Measurements from ENCODE around the gene ESAM.
A peak's percentile ranks its signal among the peaks of the same experiment; 100 is the strongest.

The ESAM gene

DNA sequence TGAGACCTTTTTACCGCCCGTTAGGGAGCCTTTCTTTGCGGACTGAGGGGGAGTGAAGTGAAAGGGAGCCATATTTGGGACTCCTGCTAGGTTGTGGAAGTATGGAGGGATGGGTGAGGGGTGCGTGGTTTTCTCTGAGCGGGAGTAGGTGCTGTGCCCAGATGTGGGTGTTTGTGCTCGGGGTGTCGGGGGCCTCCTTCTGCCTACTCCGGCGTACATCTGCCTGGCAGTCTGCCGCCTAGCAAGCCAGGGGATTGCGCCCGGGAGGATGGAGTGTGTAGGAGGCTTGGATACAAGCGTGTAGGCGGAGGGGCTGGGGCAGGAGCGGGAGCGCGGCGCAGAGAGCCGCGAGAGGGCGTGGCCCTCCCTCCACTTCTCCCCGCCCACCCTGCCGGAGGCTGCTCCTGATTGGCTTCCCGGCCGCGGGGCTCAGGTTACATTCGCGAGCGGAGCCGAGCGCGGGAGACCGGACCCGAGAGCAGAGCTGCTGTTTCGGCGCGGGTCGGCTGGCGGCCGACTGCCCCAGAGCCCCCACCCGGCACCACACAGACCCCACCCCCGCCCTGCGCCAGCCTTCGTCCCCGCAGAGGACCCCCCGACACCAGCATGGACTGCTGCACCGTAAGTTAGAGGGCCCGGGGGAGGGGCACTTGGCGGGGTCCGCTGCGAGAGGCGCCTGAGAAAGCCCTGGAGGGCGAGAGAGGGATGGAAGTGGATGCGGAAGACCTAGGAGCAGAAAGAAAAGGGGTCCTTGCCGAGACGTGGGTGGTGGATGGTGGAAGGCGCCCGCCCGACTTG lies 22.4 kb downstream of the ESAM start, which contains the start of gene NRGN:
Gene NRGN (plus strand): TSS at position 464 of the 798 bp plus-strand sequence. CDS start 143 bp downstream, at position 607.
- Histone ChIP-seq H3K9me3 (no peaks in the 10 kb centered on the region), H3K36me3 (peaks cover 5% of the 10 kb centered on the region; the same call in 1 of the 2 replicates), H3K4me3 (peak within 1 kb of the TSS; percentile 71), H3K27ac (no peak within 1 kb of the TSS), H3K4me1 (peaks cover 43% of the 10 kb centered on the region), H3K27me3 (no peaks in the 10 kb centered on the region), H4K20me1 (peaks cover 31% of the 10 kb centered on the region; the same call in 1 of the 2 replicates), H3K9ac (peak within 1 kb of the TSS; percentile 58), H3K4me2 (peak within 1 kb of the TSS; percentile 98)
- TF ChIP-seq Cebpa-rat (IDR thresholded peaks at IDR 0.05) = no peak

DNA sequence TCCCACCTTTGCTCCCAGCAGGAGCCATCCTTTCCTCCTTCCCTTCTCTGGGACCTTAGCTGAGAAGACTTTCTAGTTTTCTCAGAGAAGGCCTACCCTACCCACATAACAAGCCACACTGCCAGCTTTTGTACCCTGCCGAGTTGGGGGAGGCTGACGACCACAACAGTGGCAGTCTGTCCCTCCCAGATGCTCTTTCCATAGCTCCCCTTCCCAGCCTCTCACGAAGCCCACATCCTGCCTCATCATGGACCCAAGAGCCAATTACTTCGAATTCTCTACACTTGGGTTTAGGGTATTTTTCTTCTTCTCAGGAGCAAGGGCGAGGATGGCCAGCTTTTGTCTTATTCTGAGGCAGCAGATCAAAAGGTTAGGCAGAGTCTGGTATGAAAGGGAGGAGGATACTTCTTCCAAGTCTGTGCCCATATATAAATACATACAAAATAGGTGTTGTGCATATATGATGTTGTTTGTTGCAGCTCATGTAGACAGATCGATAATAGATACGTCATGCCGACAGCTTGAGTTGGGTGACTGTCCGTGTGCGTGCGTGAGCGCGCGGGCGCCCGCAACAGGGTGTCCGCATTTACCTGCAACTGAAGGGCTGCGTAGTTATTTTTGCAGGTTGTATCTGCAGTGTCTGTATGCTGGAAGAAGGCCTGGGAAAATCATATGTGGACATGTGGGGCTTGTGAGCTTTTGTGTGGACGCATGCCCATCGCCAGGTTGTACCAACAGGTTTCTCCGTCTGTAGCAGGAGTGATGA lies 23.2 kb downstream of the ESAM start:
- Histone ChIP-seq H3K36me3 (peaks cover 5% of the 10 kb centered on the region; the same call in 1 of the 2 replicates), H3K27me3 (no peaks in the 10 kb centered on the region), H3K4me1 (peaks cover 43% of the 10 kb centered on the region), H3K4me3 (no peak overlapping the region), H3K9me3 (no peaks in the 10 kb centered on the region), H3K9ac (no peak overlapping the region), H3K4me2 (peak overlapping the region; percentile 98), H4K20me1 (peaks cover 30% of the 10 kb centered on the region; the same call in 1 of the 2 replicates), H3K27ac (no peak overlapping the region)
- no peak for TF ChIP-seq Cebpa-rat (IDR thresholded peaks at IDR 0.05)

DNA sequence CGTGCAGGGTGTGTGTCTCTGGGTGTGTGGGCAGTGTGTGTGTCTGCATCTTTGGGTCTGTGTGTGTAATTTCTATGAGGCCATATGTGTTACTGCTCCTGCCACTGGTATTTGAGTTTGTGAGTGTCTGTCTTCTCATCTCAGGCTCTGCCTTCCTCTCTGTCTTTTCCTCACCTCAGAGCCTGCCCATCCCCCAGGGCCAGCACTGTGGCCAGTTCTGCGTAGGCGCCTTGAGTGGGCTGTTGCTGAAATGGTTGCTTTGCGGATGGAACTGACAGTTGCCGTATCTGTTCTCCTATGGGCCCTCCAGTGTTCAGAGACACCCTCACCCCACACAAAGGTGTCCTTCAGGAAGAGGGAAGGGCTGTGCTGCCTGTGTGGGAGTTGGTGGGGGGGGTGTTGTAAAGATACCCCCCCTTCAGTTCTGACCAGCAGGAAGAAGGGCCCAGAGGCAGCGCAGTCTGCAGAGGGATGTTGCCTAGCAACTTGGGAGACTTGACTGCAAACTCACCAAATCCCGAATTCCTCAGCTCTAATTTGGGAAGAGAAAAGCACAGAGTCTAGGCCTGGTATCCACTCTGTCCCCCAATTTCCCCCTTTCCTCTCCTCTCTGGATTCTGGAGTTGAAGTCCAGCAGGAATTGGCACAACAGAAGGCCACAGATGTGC lies 24.3 kb downstream of the ESAM start:
- H3K27me3 ChIP-seq = no peaks in the 10 kb centered on the region
- H3K27ac ChIP-seq = no peak overlapping the region
- no peaks in the 10 kb centered on the region for H3K9me3 ChIP-seq

DNA sequence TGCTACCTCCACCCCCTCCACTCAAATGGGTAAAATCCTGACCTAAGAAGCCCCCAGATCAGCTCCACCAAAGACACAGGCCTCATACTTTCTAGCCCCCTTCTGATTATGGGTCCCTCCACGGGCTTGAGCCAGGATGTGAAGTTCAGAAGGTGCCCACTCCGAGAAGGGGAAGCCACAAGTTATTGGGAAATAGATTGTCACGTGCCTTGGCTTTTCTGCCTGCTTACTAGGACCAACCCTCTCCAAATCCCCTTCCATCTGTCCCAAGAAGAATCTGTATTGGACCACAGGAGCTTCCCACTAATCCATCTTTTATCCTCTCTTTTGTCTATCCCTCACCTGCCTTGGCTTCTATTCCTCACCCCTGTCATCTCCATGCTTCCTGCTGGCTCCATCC lies 25.4 kb downstream of the ESAM start:
- no peaks in the 10 kb centered on the region for H3K9me3 ChIP-seq
- no peaks in the 10 kb centered on the region for H3K27me3 ChIP-seq
- 0 out of 2 replicates have a peak overlapping the region, but pooled peaks have one; percentile 6 for H3K9ac ChIP-seq
- H3K4me1 ChIP-seq = peaks cover 41% of the 10 kb centered on the region
- TF ChIP-seq Cebpa-rat (IDR thresholded peaks at IDR 0.05) = 0 out of 2 replicates have a peak, but pooled peaks have one; percentile 53
- H3K36me3 ChIP-seq = no peaks in the 10 kb centered on the region
- H4K20me1 ChIP-seq = 0 out of 2 replicates have a peak, but pooled peaks cover 13% of the 10 kb centered on the region
- H3K27ac ChIP-seq = no peak overlapping the region
- peak overlapping the region; percentile 70 for H3K4me2 ChIP-seq
- H3K4me3 ChIP-seq = no peak overlapping the region

More for the DNA sequence above, 24.3 kb downstream of the ESAM start:
- Histone ChIP-seq H3K9ac (no peak overlapping the region), H3K4me3 (no peak overlapping the region), H3K4me2 (peak overlapping the region; percentile 70; the same call in 1 of the 2 replicates), H3K4me1 (peaks cover 43% of the 10 kb centered on the region), H3K36me3 (peaks cover 2% of the 10 kb centered on the region; the same call in 1 of the 2 replicates), H4K20me1 (peaks cover 19% of the 10 kb centered on the region; the same call in 1 of the 2 replicates)
- no peak for TF ChIP-seq Cebpa-rat (IDR thresholded peaks at IDR 0.05)

DNA sequence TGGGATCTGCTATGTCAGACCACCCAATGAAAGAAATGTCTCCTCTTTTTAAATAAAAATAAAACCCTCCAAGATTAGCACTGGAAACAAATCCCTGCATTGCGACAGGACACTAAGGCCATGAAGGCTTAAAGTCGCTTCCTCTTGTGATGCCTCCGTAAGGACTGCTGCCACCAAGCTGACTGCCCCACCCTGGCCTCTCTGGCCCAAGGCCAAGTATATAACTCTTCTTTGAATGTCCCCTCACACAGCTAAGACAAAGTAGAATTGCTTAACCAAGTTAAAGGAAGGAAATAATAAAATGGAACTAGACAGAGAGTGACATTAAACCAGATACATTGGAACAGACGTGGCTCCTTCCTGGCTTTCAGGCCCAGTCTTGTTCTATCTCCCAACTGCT lies 29.9 kb downstream of the ESAM start:
- no peak for TF ChIP-seq Cebpa-rat (IDR thresholded peaks at IDR 0.05)
- H3K4me3 ChIP-seq = no peak overlapping the region
- no peak overlapping the region for H3K9ac ChIP-seq
- no peak overlapping the region for H3K27ac ChIP-seq
- peaks cover 17% of the 10 kb centered on the region for H3K4me1 ChIP-seq
- no peaks in the 10 kb centered on the region for H3K36me3 ChIP-seq
- H4K20me1 ChIP-seq = no peaks in the 10 kb centered on the region
- H3K9me3 ChIP-seq = no peaks in the 10 kb centered on the region
- H3K27me3 ChIP-seq = no peaks in the 10 kb centered on the region
- H3K4me2 ChIP-seq = no peak overlapping the region

DNA sequence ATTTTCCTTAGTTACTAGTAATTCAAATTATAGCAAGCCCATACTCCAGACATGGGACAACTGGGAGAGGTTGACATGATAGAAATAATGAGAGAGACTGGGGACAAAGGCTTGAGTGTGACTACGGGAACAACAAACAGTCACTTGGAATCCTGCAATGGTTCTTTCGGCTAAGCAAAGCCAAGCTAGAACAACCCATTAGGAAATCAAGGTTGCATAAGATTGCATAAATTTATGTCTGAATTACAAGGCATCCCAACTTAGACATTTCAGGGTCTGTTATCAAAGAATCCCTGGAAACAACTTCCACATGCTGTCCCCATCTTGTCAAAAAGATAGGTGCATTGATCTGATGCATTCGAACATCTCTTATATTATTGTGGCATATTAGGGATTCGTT lies 32.5 kb downstream of the ESAM start:
- Histone ChIP-seq H3K9me3 (no peaks in the 10 kb centered on the region), H3K9ac (no peak overlapping the region), H3K4me2 (no peak overlapping the region), H3K36me3 (no peaks in the 10 kb centered on the region), H3K27me3 (no peaks in the 10 kb centered on the region), H3K27ac (no peak overlapping the region), H3K4me3 (no peak overlapping the region), H4K20me1 (no peaks in the 10 kb centered on the region), H3K4me1 (peaks cover 31% of the 10 kb centered on the region)
- TF ChIP-seq Cebpa-rat (IDR thresholded peaks at IDR 0.05) = no peak

DNA sequence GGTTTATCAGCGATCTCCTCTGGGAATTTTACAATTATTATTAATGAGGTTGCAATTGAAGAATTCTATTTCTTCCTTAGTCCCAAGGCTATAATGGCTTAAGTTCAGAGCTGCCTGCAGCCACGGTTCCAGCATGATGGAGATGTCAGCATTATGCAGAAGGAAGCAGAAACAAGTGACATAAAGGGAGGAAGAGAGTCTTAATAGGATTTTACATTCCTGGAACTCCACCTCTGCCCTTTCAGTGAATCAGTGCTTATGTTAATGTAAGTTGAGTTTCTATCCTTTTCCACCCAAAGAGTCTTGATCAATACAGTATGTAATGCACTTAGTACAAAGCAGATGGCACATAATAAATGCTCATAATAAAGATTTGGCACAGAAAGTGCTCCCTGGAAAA lies 34.0 kb downstream of the ESAM start:
- Histone ChIP-seq H4K20me1 (no peaks in the 10 kb centered on the region), H3K27me3 (no peaks in the 10 kb centered on the region), H3K4me2 (no peak overlapping the region), H3K36me3 (no peaks in the 10 kb centered on the region), H3K9me3 (no peaks in the 10 kb centered on the region), H3K27ac (no peak overlapping the region), H3K9ac (no peak overlapping the region), H3K4me1 (peaks cover 45% of the 10 kb centered on the region), H3K4me3 (no peak overlapping the region)
- TF ChIP-seq Cebpa-rat (IDR thresholded peaks at IDR 0.05) = no peak

DNA sequence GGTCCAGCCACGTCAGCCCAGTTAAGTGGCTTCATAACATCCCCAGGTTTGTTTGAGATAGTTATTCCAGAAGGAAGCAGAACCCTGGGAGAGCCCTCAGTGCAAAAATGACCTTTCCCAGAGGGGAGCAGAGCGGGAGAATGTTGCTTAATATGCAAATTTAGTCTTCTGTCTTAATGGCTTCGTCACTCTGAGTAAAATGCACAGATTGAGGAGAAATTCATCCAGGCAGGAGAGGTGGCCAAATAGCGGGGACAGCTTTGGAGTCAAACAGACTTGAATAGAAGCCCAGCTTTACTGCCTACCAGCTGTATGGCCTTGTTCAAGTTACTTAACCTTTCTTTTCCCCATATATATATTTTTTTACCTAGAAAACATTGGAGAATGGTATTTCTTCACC lies 34.6 kb downstream of the ESAM start:
- no peak overlapping the region for H3K4me3 ChIP-seq
- H3K36me3 ChIP-seq = no peaks in the 10 kb centered on the region
- no peaks in the 10 kb centered on the region for H4K20me1 ChIP-seq
- H3K4me1 ChIP-seq = peaks cover 52% of the 10 kb centered on the region
- H3K4me2 ChIP-seq = peak overlapping the region; percentile 96
- H3K9me3 ChIP-seq = no peaks in the 10 kb centered on the region
- no peaks in the 10 kb centered on the region for H3K27me3 ChIP-seq
- no peak for TF ChIP-seq Cebpa-rat (IDR thresholded peaks at IDR 0.05)
- no peak overlapping the region for H3K27ac ChIP-seq
- H3K9ac ChIP-seq = no peak overlapping the region

DNA sequence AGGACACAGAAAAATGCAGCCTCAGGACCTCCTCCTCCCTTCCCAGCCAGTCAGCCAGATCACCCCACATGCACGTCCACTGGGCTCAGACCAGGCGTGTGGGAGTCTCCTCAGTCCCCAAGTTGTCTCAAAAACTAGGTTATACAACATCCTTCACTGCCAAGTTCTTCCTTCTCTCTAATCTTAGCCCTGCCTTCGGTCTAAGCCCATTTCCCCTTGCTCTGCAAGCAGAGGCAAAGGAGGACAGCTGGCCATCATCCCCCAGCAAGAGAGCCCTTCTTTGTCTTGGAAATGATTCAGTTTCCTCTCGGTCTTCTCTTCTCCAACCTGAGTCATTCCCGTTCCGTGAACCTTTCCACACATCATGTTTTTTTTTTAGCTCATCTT lies 36.4 kb downstream of the ESAM start:
- H3K4me2 ChIP-seq = peak overlapping the region; percentile 96
- no peak for TF ChIP-seq Cebpa-rat (IDR thresholded peaks at IDR 0.05)
- peak overlapping the region; percentile 50 for H3K4me3 ChIP-seq

More for the DNA sequence above, 36.4 kb downstream of the ESAM start:
- Histone ChIP-seq H3K4me1 (peaks cover 69% of the 10 kb centered on the region), H3K27ac (peak overlapping the region; percentile 90), H3K36me3 (no peaks in the 10 kb centered on the region), H4K20me1 (no peaks in the 10 kb centered on the region), H3K9ac (peak overlapping the region; percentile 73; the same call in 1 of the 2 replicates), H3K27me3 (no peaks in the 10 kb centered on the region), H3K9me3 (no peaks in the 10 kb centered on the region)
